GM23248 (cell line): ENCODE results near the gene WDCP.

Experiments
- EZH2 ChIP-seq: fragments of 200-600 bp; sonication (generic); IDR thresholded peaks from 2 replicates; pipeline ENCODE4 v1.6.1; 2018; ENCODE audit warnings: antibody characterized with exemption, mild to moderate bottlenecking; ENCODE audit not compliant: insufficient read depth, poor library complexity, severe bottlenecking
- EZH2phosphoT487 ChIP-seq: fragments of 200-600 bp; sonication (generic); IDR thresholded peaks from 2 replicates; pipeline ENCODE4 v1.6.1; 2018; ENCODE audit warnings: antibody characterized with exemption, moderate library complexity, mild to moderate bottlenecking, low read depth; ENCODE audit not compliant: insufficient read depth

GRCh38 chr2:24017711-24018110 lies 29.5 kb downstream of the WDCP start:
- TF ChIP-seq EZH2phosphoT487 (no peak), EZH2 (no peak)
